ENCODE results near the gene PFN4. TPM values are rescaled to one million over a fixed set of nuclear protein-coding genes. Genes with fewer than 3 reads are reported as not detected.
A peak's percentile ranks its signal among the peaks of the same experiment; 100 is the strongest.
"Not testable (repeated sequence)": the region's sequence is repeated elsewhere in the genome, so short reads cannot be mapped to it uniquely, and the experiment has no call there.

The PFN4 gene
- total RNA-seq, 1 experiment from 2014 or later: 0.77 TPM

DNA sequence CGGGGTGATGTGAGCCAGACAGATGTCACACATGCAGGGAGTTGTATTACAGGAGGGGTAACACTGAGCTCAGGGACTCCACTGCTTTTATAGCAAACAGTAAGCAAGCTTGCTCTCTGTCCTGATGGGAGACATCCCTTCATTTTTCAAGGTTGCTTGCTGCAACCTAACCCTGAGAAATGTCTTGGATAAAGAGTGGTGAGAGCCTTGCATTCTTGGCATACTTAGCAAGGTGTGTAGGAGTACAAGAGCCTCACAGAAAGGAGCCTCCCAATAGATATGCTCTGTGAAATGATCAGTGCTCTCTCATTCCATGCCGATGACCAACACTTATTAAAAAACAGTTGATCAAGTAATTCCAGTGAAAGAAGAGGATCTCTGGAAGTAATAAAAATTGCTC is 8.1 kb downstream of the PFN4 start:
- DNase-seq (ENCODE audit: extremely low read depth, low read depth): no peak

- DNase-seq (ENCODE audit: extremely low read depth, low read depth): no peak
Measured at GRCh38 chr2:24111407-24111901, 11.7 kb downstream of the PFN4 start.

DNA sequence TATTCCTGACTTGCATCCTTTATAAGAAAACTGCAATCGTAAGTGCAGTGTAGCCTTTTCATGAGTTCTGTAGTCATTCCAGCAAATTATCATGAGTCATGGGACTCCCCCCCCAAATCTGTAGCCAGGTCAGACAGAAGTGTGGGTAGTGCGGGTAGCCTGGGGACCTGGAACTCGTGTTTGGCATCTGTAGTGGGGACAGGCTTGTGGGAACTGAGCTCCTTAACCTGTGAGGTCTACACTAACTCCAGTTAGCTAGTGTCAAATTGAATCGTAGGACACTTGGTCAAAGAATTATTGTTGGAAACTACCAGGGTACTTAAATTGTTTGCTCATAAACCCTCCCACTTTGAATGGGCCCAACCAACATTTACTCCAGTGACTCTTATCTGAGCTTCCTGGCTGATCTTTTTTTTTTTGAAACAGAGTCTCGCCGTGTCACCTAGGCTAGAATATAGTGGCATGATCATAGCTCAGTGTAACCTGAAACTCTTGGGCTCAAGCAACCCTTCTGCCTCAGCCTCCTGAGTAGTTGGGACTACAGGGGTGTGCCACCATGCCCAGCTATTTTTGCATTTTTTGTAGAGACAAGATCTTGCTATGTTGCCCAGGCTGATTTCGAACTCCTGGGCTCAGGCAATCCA is 12.4 kb downstream of the PFN4 start:
- DNase-seq (ENCODE audit: extremely low read depth, low read depth): no peak

DNA sequence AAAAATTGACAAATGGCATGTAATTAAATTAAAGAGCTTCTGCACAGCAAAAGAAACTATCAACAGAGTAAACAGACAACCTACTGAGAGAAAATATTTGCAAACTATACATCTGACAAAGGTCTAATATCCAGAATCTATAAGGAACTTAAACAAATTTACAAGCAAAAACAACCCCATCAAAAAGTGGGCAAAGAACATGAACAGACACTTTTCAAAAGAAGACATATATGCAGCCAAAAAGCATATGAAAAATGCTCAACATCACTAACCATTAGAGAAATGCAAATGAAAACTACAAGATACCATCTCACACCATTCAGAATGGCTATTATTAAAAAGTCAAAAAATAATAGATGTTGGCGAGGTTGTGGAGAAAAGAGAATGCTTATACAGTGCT is 13.7 kb downstream of the PFN4 start:
- DNase-seq (ENCODE audit: extremely low read depth, low read depth): not testable (repeated sequence)

DNA sequence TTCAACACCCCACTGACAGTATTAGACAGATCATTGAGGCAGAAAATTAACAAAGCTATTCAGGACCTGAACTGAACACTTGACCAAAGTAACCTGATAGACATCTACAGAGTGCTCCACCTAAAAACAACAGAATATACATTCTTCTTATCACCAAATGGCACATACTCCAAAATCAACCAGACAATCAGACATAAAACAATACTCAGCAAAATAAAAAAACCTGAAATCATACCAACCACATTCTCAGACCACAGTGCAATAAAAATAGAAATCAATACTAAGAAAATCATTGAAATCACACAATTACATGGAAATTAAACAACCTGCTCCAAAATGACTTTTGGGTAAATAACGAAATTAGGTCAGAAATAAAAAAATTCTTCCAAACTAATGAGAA is 15.8 kb downstream of the PFN4 start:
- no peak for DNase-seq (ENCODE audit: extremely low read depth, low read depth)

GRCh38 chr2:24106786-24107185 is 16.3 kb downstream of the PFN4 start:
- no peak for DNase-seq (ENCODE audit: extremely low read depth, low read depth)

DNA sequence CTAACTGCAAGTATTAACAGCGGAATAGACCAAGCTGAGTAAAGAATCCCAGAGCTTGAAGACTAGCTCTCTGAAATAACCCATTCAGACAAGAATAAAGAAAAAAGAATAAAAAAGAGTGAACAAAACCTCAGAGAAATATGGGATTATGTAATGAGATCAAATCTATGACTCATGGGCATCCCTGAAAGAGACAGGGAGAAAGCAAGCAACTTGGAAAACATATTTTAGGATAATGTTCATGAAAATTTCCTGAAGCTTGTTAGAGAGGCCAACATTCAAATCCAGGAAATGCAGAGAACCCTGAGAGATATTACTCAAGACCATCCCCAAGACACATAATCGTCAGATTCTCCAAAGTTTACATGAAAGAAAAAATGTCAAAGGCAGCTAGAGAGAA is 17.3 kb downstream of the PFN4 start:
- DNase-seq (ENCODE audit: extremely low read depth, low read depth): no peak

GRCh38 chr2:24104906-24105305 is 18.2 kb downstream of the PFN4 start:
- no peak for DNase-seq (ENCODE audit: extremely low read depth, low read depth)

GRCh38 chr2:24104110-24104650 is 19.0 kb downstream of the PFN4 start:
- no peak for DNase-seq (ENCODE audit: extremely low read depth, low read depth)

DNA sequence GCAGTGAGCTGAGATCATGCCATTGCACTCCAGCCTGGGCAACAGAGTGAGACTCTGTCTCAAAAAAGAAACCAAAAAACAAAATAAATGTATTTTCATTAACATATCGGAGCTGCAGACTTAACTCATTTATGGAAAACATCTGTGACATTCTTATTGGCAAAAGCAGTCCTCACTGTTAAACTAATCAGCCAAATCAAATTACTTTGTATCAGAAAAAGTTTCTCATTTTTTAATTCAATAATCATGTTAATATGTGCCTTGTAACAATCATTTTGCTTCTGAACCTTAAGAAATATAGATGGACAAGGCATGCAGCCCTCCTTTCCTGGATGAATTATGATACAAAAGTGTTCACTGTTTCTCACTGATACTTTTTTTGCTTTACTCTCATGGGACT is 20.5 kb downstream of the PFN4 start:
- DNase-seq (ENCODE audit: extremely low read depth, low read depth): no peak

DNA sequence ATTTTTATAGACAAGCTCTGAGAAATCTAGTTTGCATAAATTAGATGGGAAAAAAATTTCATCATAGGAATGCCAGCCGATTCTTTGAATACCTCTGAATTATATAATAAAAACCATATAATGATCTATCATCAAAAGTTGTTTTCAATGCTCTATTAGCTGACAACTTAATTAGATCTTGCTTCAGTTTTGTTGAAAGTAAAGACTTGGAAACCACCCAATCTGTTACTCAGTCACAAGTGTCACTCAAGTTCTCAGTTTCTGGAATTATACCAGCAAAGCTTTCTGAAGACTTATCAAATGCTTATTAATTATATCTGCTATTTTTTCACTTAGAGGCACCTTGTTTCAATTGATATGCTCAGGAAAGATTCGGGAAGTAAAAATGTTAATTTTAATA is 21.1 kb downstream of the PFN4 start:
- no peak for DNase-seq (ENCODE audit: extremely low read depth, low read depth)

DNA sequence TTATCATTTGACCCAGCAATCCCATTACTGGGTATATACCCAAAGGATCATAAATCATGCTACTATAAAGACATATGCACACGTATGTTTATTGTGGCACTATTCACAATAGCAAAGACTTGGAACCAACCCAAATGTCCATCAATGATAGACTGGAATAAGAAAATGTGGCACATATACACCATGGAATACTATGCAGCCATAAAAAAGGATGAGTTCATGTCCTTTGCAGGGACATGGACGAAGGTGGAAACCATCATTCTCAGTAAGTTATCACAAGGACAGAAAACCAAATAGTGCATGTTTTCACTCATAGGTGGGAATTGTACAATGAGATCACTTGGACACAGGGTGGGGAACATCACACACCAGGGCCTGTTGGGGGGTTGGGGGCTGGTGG is 22.4 kb downstream of the PFN4 start:
- not testable (repeated sequence) for DNase-seq (ENCODE audit: extremely low read depth, low read depth)

DNA sequence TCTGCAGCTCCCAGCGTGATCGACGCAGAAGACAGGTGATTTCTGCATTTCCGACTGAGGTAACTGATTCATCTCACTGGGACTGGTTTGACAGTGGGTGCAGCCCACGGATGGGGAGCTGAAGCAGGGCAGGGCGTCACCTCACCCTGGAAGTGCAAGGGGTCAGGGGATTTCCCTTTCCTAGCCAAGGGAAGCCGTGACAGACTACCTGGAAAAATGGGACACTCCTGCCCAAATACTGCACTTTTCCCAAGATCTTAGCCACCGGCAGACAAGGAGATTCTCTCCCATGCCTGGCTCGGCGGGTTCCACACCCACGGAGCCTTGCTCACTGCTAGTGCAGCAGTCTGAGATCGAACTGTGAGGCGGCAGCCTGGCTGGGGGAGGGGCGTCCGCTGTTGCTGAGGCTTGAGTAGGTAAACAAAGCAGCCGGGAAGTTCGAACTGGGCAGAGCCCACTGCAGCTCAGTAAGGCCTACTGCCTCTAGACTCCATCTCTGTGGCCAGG is 27.9 kb downstream of the PFN4 start:
- DNase-seq (ENCODE audit: extremely low read depth, low read depth): not testable (repeated sequence)

DNA sequence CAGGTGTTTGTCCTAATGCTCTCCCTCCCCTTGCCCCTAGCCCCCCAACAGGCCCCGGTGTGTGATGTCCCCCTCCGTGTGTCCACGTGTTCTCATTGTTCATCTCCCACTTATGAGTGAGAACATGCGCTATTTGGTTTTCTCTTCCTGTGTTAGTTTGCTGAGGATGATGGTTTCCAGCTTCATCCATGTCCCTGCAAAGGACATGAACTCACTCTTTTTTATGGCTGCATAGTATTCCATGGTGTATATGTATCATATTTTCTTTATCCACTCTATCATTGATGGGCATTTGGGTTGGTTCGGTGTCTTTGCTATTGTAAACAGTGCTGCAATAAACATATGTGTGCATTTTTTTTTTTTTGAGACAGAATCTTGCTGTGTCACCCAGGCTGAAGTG is 29.9 kb downstream of the PFN4 start:
- DNase-seq (ENCODE audit: extremely low read depth, low read depth): not testable (repeated sequence)

GRCh38 chr2:24088821-24089359 is 34.2 kb downstream of the PFN4 start:
- no peak for DNase-seq (ENCODE audit: extremely low read depth, low read depth)

GRCh38 chr2:24087032-24087431 is 36.1 kb downstream of the PFN4 start:
- no peak for DNase-seq (ENCODE audit: extremely low read depth, low read depth)

- DNase-seq (ENCODE audit: extremely low read depth, low read depth): no peak
Measured at GRCh38 chr2:24086241-24086640, 36.9 kb downstream of the PFN4 start.

DNA sequence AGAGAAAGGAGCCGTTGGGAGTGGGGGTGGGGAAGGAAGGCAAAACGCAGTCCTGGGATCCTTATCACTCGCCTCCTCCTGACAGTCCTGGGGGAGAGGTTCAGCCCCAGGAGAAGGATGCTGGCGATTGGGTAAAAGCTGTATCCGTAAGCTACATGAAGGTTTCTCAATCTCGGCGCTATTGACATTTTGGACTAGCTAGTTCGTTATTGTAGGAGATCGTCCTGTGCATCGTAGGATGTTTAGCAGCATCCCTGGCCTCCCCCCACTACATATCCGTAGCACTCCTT is 38.0 kb downstream of the PFN4 start:
- DNase-seq (ENCODE audit: extremely low read depth, low read depth): no peak

DNA sequence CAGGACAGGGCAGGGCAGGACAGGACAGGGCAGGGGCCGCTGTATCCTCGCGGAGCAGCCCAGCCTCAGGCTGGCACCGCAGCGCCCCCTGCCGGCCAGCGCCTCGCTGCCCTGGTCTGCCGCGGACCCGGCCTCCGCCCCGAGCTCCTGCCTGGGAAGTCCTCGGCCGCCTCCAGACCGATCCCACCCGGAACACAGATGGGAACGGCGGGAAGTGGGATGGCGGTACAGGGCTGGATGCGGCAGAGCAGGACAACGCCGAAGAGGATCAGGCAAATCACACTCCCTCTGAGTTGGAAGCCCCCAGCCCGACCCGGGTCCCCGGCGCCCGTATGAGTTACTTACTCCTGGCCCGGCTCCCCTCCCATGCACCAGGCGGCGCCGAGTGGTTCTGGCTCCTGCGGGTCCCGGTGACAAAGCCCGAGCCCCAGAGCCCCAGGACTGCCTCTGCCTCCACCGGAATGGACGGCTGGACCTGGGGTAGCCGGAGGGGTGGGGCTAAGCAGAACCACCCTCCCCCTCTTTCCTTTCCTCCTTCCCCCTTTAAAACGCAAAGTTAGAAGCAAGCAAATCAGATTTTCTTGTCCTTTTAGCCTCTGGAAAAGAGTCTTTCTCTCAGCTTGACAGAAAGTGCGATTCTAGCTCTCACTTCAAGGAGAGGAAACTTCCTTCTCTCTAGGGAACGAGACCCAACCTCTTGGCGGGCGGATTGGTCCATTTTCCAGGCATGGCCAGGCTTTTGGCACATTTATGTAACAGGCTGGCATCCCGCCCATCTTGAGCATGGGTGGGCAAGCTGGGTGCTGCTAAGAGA is 38.5 kb downstream of the PFN4 start, which contains the start of gene TP53I3:
Gene TP53I3 (minus strand): TSS at position 449 of the 814 bp plus-strand sequence. CDS start 508 bp downstream, outside the sequence.
- peak; percentile 87 for DNase-seq (ENCODE audit: extremely low read depth, low read depth)

- peak; percentile 75 for DNase-seq (ENCODE audit: extremely low read depth, low read depth)
Measured at GRCh38 chr2:24083567-24084385, 39.4 kb downstream of the PFN4 start.

Measured in NCI-H460 (cell line).